ENCODE measurements around the gene FLRT1.

The FLRT1 gene

GRCh38 chr11:64006398-64006797, 29.3 kb upstream of the FLRT1 start:
- no peak for DNase-seq (ENCODE audit: low read depth in 2 of 2)

- no peak for DNase-seq (ENCODE audit: low read depth in 2 of 2)
Measured at GRCh38 chr11:64007160-64007628, 28.5 kb upstream of the FLRT1 start.

- DNase-seq (ENCODE audit: low read depth in 2 of 2) = no peak
Measured at GRCh38 chr11:64007629-64008282, 28.0 kb upstream of the FLRT1 start.

GRCh38 chr11:64008283-64008913, 27.3 kb upstream of the FLRT1 start:
- DNase-seq (ENCODE audit: low read depth in 2 of 2) = no peak

DNA sequence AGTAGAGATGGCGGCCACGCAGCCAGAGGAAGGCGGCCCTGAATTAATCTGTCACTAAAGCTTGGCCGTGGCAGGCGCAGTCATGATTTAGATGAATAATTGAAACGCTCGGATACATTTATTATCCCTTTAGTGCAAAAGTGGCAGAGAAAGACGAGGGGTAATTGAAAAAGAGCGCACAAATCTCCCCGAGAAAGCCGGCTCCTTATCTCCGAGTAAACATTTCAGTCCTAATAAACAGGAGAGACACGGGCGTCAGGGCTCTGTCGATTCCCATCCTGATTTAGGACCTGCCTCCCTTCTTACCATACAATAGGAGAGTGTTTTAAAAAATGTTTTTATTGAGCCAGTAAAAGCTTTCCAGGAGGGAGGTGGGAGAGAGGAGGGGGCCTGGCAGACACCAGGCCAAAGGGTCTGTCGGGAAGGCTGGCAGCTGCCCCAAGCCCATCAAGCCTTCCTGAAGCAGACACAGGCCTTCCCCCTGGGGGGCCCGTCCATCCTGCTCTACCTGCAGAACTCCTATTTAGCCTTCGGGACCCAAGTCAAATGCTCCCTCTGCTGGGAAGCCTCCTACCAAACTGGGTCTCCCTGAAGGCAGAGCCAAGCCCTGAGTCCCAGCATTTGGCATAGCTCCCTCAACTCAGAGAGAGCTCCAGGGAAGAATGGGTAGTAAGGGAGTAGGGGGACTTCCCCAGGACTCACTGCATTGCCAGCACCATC, 26.7 kb upstream of the FLRT1 start:
- DNase-seq (ENCODE audit: low read depth in 2 of 2) = no peak

DNA sequence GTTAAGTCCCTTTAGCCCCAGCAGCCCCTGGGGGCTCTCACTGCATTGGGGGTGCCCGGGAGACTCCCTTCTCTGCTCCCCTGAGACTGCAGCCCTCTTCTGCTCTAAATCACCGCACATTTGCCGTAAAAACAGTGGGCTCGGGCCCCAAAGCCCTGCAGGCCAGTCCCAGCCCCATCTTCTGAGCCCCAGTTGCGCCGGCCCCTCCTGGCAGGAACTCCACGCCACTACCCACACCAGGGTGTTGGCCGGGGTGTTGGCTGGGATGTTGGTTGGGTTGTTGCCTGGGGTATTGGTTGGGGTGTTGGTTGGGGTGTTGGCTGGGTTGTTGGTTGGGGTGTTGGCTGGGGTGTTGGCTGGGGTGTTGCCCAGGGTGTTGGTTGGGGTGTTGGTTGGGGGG, 26.0 kb upstream of the FLRT1 start:
- no peak for DNase-seq (ENCODE audit: low read depth in 2 of 2)

DNA sequence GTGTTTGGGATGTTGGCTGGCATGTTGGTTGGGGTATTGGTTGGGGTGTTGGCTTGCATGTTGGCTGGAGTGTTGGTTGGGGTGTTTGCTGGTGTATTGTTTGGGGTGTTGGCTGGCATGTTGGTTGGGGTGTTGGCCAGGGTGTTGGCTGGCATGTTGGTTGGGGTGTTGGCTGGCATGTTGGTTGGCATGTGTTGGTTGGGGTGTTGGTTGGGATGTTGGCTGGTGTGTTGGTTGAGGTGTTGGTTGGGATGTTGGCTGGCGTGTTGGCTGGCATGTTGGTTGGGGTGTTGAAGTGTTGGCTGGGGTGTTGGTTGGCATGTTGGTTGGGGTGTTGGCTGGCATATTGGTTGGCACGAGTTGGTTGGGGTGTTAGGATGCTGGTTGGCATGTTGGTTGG, 24.9 kb upstream of the FLRT1 start:
- no peak for DNase-seq (ENCODE audit: low read depth in 2 of 2)

DNA sequence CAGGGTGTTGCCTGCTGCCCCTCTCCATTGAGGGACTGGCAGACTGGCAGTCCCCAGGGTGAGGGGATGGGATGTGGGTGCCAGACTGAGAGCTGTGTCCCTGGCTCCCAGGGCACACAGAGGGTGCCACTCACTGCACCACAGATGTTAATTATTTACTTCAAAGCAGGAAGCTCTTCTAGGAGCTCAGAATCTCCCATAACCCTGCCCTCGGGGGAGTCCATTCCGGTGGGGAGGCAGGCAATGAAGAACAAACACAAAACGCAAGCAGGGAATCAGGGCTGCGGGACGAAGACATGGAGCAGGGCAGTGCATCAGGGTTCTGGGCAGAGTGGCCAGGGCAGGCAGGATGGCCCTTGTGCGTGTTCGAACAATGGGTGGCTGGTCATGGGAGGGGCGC, 24.4 kb upstream of the FLRT1 start:
- no peak for DNase-seq (ENCODE audit: low read depth in 2 of 2)

GRCh38 chr11:64013141-64013896, 22.4 kb upstream of the FLRT1 start:
- no peak for DNase-seq (ENCODE audit: low read depth in 2 of 2)

GRCh38 chr11:64014356-64014755, 21.4 kb upstream of the FLRT1 start:
- no peak for DNase-seq (ENCODE audit: low read depth in 2 of 2)

DNA sequence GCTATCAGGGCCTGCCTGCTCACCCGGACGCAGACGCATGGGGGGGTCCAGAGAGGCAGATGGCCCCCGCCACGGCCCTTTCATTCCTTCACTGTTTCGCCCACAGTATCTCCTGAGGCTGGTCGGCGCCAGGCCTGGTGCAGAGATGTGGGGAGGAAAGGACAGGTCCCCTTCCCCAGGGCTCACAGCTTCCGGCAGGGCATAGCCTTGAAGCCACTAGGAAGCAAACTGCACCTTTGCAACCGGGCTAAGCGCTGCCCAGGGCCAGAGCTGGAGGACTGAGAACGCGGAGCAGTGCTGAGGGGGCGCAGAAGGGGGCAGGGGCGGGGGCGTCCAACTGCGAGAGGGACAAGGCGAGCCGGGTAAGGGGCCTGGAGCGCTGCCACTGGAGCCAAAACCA, 20.2 kb upstream of the FLRT1 start:
- DNase-seq (ENCODE audit: low read depth in 2 of 2) = no peak

GRCh38 chr11:64015935-64016845, 19.5 kb upstream of the FLRT1 start:
- no peak for DNase-seq (ENCODE audit: low read depth in 2 of 2)

DNA sequence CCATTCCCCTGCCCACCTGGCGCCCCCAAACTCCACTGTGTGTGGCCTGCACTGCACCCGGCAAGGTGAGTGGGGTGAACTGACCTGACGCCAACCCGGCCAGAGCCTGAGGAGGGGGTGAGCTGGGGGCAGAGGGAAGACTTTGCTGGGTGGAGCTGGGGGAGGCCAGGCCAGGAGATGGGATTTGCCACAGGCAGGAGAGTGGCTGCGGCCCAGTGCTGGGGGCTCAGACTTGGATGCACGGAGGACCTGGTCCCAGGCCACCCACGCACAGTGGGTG, 17.8 kb upstream of the FLRT1 start:
- DNase-seq (ENCODE audit: low read depth in 2 of 2) = no peak

GRCh38 chr11:64018310-64018709, 17.4 kb upstream of the FLRT1 start:
- no peak for DNase-seq (ENCODE audit: low read depth in 2 of 2)

DNA sequence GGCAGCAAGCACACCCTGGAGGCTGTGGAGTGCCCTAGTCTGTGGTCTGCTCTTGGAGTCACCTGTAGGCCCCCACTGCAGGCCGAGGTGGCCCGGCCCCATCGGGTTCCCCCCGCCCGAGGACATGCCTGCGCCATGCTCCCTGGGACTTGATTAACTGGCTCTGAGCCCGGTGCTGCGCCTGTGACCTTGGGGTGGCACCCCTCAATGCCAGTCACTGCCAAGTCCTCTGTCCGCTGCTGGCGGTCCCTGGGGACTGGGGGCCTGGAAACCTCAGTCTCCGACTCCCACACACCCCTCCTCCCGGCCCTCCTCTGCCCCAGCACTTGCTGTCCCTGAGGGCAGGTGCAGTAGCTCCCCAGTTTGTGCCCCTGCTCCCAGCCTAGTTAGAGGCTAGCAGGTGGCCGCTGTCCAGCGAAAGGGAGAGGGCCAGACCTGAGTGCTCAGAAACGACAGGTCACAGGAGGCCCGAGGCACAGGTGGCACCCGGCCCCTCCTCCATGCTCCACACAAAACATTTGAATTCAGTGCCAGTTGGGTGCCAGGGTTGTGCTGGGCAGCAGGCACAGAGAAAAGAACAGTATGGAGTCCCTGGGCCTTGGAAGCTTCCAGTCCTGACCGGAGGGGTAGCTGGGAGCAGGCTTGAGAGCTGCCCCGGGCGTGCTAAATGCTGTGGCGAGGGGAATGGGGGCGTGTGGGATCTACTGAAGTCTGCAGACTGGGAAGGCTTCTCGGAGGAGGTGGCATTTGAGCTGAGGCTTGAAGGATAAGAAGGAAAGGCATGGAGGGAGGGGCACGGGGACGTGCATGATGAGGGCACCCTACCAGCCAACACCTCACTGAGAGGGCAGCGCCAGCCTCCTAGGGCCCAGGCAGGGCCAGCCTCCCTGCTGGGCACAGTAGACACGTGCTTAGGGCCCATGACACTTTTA, 16.4 kb upstream of the FLRT1 start:
- no peak for DNase-seq (ENCODE audit: low read depth in 2 of 2)

DNA sequence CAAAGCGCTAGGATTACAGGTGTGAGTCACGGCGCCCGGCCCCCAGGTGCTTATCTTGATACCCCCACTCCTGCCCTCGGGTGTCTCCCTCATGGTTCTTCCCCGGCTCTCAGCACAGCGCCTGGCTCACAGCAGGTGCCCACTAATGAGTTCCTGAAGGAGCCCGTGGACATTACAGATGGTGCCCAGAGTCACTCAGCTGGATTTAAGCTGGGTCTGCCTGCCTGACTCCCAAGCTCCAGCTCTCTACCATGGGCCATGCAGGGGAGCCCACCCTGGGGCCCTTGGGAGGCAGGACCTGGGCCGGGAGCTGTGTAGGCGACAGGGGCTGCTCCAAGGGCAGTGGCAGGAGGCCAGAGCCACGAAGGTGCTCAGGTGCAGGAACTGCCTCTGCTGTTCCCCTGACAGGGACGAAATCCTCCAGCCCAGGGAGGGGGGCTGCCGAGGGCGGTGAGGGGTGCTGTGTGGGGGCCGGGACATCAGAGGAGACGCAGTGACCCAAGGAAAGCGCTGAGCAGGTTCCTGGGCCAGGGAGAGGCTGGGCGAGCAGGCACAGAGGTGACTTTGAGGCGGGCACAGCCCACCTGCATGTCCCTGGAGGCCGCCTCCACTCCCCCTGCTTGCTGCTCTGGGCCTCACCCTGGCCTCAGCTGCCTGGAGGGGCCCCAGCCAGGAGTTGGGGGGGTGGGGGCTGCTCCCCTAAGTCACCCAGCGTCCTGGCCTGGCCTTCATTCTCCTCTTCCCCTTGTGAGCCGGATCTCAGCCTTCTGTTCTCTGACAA, 14.6 kb upstream of the FLRT1 start:
- DNase-seq (ENCODE audit: low read depth in 2 of 2) = no peak

DNA sequence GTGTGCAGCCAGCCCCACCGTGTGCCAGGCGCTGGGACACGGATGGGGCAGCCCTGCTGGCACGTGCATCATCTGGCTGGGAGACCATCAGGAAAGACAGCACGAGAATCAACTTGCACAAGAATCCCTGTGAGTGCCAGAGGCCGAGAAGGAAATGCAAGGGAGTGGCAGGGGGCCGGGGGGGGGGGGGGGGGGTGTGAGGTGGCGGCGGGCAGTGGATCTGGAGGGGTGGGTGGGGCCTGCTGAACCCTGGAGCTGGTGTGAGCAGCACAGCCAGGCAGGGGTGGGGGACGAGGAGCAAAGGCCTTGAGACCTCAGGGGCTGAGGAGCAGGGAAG, 14.0 kb upstream of the FLRT1 start:
- DNase-seq (ENCODE audit: low read depth in 2 of 2) = no peak

- no peak for DNase-seq (ENCODE audit: low read depth in 2 of 2)
Measured at GRCh38 chr11:64022125-64022784, 13.5 kb upstream of the FLRT1 start.

Measured in stimulated activated CD8-positive, alpha-beta memory T cell treated with anti-CD3 and anti-CD28 coated beads, Interleukin-2, amount 100 ng/mL, for 1 hour (primary cell).